NCI-H2171 (cell line): ENCODE data around the gene RTN4RL2.
A peak's percentile ranks its signal among the peaks of the same experiment; 100 is the strongest.

ENCODE experiments used
- DNase-seq: peaks from one replicate; lab custom pipeline; 2025; lab: John Stamatoyannopoulos, UW

The RTN4RL2 gene

DNA sequence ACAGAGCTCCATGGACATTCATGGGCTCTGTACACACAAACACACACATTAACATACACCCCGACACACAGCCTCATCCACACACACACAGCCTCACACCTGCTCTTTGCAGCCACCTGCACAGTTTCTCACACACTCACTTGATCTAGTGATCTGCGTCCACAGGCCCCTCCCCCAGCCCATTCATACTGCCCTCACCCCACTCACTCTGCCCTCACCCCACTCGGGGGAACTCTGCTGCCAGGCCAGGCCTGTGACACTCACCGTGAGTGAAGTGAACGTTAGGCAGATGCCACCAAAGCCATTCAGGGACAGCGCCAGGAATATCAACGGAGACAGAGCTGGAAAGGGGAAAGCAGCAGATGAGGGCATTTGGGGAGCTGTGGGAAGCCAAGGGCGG, 40.2 kb downstream of the RTN4RL2 start:
- no peak for DNase-seq

DNA sequence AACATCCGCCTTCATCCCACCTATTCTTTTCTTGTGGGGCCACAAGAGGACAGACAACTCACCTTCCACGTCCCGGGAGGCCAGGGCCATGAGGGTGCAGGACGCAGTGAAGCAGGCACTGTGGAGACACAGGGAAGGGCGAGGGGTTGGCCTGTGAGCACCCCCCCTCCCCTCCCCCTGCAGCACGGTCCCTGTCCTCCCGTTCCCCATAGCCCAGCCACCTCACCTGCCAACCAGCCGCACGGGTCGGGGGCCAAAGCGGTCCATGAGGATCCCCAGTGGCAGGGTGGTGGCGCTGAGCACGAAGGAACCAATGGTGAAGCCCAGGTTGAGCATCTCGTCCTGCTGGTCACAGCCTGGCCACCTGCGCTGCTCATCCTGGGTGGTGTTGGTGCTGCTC, 40.6 kb downstream of the RTN4RL2 start:
- DNase-seq: no peak

DNA sequence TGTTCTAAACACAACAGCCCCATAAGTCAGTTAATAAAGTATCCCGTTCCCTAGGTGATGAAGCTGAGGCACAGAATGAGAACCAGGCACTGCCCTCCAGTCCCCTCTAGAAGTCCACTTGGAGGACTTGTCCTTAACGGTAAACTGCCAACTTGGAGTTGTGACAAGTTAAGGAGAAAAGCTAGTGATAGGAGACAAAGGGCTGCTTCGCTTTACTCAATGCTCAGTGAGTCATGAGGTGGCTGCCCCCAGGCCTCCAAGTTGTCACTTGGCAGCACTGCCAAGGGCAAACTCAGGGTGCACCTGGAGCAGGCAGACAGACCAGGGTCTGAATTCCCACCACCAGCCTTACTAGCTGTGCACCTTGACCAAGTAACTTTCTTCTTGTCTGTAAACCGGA, 41.6 kb downstream of the RTN4RL2 start:
- no peak for DNase-seq

DNA sequence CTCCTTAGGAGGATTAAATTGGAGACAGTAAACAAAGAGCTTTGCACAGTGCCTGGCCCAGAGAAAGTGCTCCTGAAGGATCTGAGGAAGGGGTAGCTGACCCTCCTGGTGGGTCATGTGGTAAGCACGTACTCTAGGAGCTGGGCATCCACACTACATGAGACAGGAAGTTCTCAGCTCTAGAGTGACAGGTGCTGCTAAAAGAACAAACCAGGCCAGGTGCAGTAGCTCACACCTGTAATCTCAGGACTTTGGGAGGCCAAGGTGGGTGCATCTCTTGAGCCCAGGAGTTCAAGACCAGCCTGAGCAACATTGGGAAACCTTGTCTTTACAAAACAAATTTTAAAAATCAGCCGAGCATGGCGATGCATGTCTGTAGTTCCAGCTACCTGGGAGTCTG, 42.0 kb downstream of the RTN4RL2 start:
- DNase-seq: no peak

DNA sequence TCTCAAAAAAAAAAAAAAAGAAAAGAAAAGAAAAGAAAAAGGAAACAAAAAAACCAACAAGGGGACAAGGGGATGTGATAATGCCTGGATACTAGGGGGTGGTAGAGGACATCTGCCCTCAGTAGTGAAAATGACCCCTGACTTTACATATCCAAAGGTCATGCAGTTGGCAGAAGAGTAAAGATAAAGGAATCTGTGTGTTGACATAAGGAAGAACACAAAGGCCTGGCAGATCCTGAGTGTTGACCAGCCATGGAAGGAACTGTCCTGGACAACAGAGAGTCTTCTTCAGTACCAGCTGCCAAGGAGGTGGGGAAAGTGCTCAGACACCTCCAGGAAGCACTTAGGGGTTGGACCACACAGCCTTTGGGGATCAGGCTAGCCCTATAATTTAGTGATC, 42.5 kb downstream of the RTN4RL2 start:
- DNase-seq: no peak

DNA sequence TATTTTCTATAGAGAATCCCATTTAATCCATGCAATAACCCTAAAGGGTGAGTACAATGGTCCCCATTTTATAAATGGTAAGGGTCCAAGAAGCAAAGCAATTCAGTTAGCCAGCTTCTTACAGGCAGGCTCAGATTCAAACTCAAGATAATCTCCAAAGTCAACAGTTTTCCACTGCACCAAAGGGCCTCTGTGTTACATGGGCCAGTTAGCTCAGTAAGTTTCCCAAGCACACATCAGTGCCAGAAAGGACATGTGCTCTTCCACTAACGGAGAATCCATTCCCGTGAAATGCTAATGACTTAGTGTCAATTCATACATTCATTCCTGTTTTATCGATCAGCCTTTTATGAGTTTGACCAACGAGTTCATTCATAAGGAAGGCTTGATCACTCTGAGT, 44.2 kb downstream of the RTN4RL2 start:
- DNase-seq: no peak

DNA sequence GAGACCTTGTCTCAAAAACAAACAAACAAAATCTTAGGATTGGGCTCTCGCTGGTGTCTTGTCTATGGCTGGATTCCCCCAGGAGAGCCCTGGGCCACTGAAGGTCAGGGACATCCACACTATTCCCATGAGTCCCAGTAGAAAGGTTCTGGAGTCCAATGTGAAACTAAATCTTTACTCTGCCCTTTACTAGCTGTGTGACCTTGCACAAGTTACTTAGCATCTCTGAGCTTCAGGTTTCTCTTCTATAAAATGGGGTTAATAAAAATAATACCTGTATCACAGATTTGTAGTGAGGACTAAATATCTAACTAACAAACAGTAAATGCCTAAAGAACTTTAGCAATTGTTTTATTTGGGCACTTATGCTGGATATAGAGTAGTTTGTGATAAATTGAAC, 46.2 kb downstream of the RTN4RL2 start:
- no peak for DNase-seq

DNA sequence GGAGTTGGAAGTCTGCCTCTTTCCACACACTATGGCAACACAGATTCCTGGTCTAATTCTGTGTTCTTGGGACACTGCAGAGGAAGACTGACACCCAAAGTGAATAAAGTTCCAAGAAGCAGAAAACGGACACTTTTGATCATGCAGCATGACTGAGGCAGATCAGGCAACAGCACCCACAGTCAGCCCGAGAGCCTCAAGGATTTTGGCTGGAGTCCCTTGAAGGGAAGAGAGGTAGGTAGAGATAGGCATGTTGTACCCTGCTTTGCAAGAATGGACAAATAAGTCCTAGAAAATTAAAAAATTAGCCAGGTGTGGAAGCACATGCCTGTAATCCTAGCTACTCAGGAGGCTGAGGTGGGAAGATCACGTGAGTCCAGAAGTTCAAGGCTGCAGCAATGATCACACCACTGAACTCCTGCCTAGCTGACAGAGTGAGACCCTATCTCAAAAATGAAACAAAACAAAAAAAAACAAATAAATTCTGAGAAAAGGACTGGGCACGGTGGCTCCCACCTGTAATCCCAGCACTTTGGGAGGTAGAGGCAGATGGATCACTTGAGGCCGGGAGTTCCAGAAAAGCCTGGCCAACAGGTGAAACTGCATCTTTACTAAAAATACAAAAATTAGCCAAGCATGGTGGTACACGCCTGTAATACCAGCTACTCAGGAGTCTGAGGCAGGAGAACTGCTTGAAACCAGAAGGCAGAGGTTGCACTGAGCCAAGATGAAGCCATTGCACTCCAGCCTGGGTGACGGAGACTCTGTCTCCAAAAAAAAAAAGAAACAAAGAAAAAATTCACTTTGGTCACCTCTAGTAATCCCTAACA, 48.2 kb downstream of the RTN4RL2 start:
- DNase-seq: no peak

DNA sequence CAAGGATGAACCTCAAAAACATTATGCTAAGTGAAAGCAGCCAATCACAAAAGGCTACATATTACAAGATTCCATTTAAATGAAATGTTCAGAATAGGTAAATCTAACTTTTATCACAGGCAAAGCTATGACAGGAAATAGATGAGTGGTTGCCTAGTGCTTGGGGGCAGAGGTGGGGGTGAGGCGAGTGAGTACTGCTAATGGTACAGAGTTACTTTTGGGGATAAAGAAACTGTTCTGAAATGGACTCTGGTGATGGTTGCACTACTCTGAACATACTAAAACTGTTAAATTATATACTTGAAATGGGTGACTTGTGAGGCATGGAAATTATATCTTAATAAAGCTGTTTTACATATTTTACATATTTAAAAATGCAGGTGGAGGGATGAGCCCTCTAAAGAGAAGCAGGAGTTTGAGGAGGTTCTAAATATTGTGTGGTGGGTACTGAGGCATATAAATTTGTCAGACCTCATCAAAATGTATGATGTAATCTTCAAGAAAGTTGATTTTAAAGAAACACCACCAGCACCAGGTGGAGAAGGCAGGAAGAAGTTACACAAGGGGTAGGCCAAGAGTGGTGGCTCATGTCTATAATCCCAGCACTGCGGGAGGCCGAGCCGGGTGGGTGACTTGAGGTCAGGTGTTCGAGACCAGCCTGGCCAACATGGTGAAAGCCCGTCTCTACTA, 51.6 kb downstream of the RTN4RL2 start:
- DNase-seq: no peak

DNA sequence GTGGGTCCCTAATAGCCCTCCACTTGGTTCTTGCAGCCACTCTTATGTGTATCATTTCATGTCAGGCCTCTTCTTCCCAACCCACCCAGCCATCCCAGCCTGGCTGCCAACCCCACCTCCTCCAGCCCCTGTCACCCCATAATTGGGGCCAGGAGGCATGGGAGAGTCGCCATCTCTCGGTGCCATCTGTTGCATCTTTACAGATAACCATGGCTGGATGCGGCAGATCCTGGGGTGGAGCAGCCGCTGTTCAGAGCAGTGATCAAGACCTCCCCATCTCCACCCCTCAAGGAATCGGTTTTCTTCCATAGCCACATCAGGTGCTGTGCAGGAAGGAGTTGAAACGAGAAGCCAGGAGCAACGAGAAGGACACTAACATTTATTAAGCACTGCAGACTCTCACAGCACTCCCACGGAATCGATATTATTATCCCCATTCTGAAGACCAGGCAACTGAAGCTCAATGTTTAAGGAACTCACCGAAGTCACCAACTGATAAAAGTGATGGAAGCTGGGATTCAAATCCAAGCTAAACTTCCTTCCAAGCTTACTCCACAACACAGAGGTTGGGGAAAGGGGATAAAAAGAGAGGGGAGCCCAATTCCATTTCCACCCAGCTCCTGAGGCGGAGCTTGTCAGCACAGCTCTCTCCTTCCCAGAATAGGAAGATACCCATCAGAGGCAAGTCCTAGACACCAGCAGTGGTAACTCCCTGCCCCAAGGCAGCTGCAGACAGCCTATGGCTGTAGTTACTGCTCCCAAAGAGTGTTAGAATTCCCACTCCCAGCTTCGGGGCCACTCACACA, 52.5 kb downstream of the RTN4RL2 start:
- no peak for DNase-seq

DNA sequence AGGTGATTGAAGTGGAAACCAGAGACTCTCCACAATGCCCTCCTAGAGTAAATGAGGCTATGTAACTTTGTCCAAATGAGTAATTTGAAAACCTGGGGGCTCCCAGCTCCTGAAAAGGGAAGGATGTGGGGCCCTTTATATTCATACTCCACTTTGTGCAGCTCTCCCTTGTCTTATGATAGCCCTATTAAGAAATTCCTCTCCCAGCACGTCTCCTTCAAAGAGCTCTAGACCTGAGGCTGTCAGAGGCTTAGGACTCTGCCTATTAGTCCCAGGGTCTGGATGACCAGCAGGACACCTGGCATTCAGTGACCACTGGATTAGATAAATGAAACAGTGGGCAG, 53.1 kb downstream of the RTN4RL2 start:
- DNase-seq: no peak

DNA sequence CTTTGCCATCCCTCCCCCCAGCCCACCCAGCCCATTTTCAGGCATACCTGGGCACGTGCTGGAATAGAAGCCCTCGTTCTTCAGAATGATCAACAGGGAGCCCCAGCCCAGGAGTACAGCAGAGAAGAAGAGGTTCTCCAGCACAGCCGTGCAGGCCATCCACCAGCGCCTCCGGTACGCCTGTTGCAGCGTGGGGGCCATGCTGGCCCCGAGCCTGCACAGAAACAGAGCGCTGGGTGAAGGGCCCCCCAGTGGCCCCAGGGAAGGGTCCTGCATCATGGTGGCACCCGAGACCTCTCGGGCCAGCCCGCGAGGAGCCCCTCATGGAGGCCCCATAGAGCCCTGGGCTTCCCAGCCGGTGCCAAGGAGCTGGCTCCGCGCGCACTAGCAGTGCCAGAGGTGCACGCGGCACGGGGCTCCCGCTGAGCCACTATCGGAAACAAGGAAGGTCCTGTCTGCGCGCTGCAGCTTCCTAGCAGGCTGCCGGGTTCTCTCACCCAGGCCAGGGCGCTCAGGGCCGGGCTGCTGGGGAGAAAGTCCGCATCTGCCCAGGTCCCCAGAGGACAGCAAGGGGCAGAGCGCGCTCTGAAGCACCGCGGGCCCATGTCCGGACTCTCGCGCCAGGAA, 53.7 kb downstream of the RTN4RL2 start:
- peak; percentile 52 for DNase-seq

DNA sequence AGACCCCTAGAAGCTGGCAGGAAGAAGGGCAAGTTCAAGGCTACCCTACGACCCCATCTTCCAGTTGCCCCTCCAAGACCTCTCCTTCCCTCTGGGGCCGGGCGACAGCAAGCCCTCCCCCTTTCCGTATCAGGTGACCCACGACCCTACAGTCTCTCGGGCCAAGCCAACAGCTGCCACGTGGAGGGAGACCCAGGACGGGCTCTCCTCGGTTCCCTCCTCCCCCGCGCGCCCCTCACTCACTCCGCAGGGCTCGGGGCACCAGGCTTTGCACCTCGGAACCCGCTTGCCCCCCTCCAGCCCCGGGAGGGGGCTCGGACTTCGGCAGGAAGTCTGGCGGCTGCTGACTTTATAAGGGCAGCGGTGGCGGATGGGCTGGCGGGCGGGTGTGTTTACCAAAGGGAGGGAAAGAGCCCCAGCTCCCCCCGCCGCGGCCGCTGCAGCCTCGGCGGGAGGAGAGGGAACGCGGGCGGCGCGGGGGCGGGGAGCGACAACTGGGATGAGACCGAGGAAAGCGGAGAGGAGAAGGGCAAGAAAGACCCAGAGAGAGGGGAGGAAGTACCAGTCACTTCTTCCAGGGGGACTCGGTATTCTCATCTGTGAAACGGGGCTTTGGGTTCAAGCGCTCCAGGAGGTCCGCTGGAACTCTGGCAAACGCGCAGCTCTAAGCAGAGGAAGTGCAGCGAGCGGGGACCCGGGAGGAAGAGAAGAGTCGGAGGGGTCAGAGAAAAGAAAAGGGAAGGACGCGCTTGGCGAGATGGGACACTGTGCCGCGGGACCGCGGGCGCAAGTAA, 54.4 kb downstream of the RTN4RL2 start:
- no peak for DNase-seq

DNA sequence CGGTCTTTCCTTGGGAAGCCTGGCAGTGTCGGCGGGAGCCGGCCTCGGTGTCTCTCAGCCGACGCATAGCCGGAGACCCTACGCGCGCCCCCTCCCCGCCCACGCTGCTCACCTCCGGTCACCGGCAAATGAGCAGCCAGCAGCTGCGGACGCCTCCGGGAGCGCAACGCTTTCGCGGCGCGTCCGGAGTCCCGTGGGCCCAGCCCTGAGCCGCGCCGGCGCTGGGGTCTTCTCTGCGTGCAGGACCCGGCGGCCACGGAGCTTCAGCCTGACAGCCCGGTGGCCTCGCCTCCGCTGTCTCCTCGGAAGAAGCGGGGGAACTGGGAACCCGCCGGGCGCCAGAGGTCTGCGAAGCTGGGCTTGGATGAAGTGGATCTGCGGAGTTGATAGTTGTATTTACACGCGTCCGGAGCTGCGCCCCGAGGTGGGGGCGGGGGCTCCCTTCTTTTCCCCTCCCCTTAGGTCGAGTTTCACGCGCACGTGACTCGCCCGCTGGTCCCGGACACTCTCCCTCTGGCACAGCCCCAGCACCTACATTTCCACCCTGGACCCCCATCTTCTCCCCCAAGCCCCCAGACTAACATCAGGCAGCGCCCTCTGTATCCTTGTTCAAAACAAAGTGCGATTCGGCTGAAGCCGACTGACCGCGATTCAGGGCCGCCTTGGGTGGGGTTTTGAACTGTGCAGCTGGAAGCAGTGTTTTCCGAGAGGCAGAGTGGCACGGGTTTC, 55.2 kb downstream of the RTN4RL2 start, which contains the start of gene SLC43A1:
Gene SLC43A1, minus strand, starts transcription at position 371 of the 729 bp plus-strand sequence. CDS start 1,591 bp downstream, outside the sequence.
- DNase-seq: no peak

DNA sequence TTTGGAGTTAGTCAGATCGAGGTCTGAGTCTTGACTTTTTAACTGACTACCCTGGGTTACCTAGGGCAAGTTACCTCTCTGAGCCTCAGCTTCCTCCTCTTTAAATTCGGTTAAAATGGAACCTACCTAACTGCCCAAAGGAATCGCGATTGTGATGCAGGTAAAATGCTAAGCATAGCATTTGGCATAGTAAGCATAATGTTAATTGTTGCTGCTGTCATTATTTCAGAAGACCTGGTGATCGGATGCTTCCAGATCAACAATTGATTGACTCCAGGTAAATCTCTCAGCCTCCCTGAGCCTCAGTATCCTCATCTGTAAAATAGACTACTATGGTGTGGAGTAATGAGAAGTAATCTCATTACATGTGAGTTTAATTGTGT, 55.7 kb downstream of the RTN4RL2 start:
- no peak for DNase-seq

DNA sequence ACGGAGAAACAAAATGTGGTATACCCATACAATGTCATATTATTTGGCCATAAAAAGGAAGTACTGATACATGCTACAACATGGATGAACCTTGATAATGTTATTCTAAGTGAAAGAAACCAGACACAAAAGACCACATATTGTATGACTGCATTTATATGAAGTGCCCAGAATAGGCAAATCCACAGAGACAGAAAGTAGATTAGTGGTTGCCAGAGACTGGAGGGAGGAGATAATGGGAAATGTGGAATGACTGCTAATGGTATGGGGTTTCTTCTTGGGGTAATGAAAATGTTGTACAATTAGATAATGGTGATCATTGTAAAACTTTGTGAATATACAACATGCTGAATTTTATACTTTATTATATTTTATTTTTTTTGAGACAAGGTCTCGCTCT, 60.8 kb downstream of the RTN4RL2 start:
- no peak for DNase-seq

DNA sequence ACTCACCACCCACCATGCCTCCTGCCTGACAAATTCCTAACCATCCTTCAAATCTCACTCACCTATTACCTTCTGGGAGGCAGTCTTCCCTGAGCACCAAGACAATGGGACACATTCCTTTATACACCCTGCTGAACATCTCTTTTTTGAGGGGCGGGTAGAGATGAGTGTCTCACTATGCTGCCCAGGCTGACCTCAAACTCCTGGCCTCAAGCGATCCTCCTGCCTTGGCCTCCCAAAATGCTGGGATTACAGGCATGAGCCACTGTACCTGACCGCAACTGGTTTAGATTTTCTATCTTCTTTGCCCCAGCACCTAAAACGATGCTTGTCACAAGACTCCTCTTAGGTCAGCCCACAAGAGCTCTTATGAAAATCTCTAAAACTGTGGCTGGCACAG, 63.1 kb downstream of the RTN4RL2 start:
- DNase-seq: no peak
